Retinal pigment epithelial cell (primary cell): ENCODE data around the gene NAT16.
"Not testable (repeated sequence)": the region's sequence is repeated elsewhere in the genome, so short reads cannot be mapped to it uniquely, and the experiment has no call there.

Experiments
- DNase-seq: peaks from one replicate; pipeline ENCODE4 v3.0.0-alpha.2; 2010; ENCODE audit warnings: low read depth
- H3K4me3 ChIP-seq: 2 replicates; pipeline ENCODE4 v1.5.1; 2011; ENCODE audit warnings: mild to moderate bottlenecking, low read length, control low read depth, moderate library complexity
- CTCF ChIP-seq: conservative IDR thresholded peaks from 2 replicates; pipeline ENCODE4 v1.5.1; 2011; ENCODE audit warnings: low read depth, low read length, control low read depth, inconsistent platforms

NAT16 gene

GRCh38 chr7:101200862-101201599 is 20.9 kb upstream of the NAT16 start, which contains the start of gene MOGAT3:
Gene MOGAT3, minus strand, starts transcription at chr7:101201036. Its CDS starts 182 bp downstream, at chr7:101200854.
- DNase-seq, result no peak
- no peak for TF ChIP-seq CTCF
- no peak within 1 kb of the TSS for H3K4me3 ChIP-seq

DNA sequence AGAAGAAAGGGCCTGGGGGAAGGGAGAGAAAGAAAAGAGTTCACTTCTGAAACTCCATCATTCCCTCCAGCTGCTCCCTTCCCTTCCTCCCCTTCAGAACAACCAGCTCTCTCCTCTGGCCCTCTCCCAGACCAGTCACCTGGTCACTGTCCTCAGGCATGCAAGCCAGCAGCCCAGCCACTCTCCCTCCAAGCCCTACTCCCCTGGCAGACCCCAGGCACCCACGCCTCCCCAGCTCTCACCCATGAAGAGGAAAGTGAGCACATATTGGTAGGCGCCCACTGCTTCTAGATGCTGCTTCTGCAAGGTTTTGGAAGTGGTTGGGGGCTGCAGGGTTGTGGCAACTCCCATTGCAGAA is 20.4 kb upstream of the NAT16 start:
- no peak for TF ChIP-seq CTCF
- DNase-seq, result no peak
- H3K4me3 ChIP-seq, result no peak overlapping the region

DNA sequence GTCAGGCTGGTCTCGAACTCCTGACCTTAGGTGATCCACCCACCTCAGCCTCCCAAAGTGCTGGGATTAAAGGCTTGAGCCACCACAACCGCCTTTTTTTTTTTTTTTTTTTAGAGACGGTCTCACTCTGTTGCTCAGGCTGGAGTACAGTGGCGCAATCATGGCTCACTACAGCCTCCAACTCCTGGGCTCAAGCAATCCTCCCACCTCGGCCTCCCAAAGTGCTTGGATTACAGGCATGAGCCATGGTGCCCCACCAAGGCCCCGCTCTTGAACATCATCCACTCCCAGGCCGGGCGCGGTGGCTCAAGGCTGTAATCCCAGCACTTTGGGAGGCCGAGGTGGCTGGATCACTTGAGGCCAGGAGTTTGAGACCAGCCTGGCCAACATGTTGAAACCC is 19.4 kb upstream of the NAT16 start:
- H3K4me3 ChIP-seq, DNase-seq: not testable (repeated sequence)

DNA sequence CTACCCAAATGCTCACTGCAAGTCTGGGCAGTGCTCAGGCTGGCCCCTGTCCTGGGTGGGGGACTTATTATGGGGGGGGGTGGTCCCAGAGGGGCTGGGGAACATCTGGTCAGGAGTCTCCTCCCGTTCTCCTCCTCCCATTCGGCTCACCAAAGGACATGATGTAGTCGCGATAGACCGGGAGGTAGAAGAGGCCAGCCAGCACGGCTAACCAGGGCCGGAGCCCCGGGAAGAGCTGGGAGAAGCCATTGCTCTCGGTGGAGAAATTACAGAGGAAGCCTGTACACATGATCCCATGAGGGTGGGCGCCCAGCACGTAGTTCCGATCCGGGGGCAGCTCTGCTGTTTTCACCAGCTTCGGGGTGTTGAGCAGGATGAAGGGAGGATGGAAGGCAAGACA is 18.4 kb upstream of the NAT16 start:
- H3K4me3 ChIP-seq, result no peak overlapping the region
- TF ChIP-seq CTCF, result no peak
- DNase-seq, result no peak

DNA sequence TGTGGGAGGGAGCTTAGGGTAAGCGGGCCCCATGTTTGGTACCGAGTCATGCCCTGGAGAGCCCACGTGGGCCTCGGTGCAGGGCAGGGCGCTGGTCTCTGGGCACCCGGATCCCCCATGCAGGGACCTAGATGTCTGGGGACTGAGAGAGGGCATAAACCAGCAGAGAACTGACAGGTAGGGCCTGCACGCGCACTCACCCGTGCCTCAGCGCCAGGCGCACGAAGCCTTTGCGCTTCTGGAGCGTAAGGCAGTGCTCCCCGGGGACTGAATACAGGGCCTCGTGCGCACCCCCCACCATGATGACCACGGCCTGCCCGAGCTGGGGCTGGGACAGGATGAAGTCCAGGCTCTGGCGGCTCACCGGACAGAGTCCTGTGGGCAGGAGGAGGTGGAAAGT is 17.9 kb upstream of the NAT16 start:
- no peak for TF ChIP-seq CTCF
- no peak overlapping the region for H3K4me3 ChIP-seq
- no peak for DNase-seq

GRCh38 chr7:101195884-101196283 is 15.8 kb upstream of the NAT16 start:
- TF ChIP-seq CTCF, result no peak
- DNase-seq, result no peak
- no peak overlapping the region for H3K4me3 ChIP-seq

GRCh38 chr7:101189109-101189508 is 9.0 kb upstream of the NAT16 start:
- DNase-seq, result no peak
- H3K4me3 ChIP-seq, result no peak overlapping the region
- TF ChIP-seq CTCF, result no peak
